Vagina (tissue), 2 donors: ENCODE results near the gene SLC2A9. TPM values are rescaled to one million over a fixed set of nuclear protein-coding genes. Genes with fewer than 3 reads are reported as not detected.

ENCODE experiments used
- DNase-seq, 2 donors: peaks; one replicate each; pipeline ENCODE4 v3.0.0-alpha.2; 2017; ENCODE audit errors: extremely low spot score in 2 of 2
- H3K27ac ChIP-seq: fragments of 200-600 bp; sonication (generic); one replicate; pipeline ENCODE4 v1.5.1; 2019
- H3K27me3 ChIP-seq: fragments of 200-600 bp; sonication (generic); one replicate; pipeline ENCODE4 v1.5.1; 2019
- H3K36me3 ChIP-seq, 2 donors: fragments of 200-600 bp; sonication (generic); one replicate each; pipeline ENCODE4 v1.5.1; 2017 to 2019
- H3K4me1 ChIP-seq: fragments of 200-600 bp; sonication (generic); one replicate; pipeline ENCODE4 v1.5.1; 2019
- H3K4me3 ChIP-seq, 2 donors: fragments of 200-600 bp; sonication (generic); 1 replicate in 1 of 2; 2 replicates in 1 of 2; pipeline ENCODE4 v1.5.1; 2016 to 2019
- H3K9me3 ChIP-seq: fragments of 200-600 bp; sonication (generic); one replicate; pipeline ENCODE4 v1.5.1; 2019
- CTCF ChIP-seq, 3 experiments: fragments of 450-650 bp in 2 of 3; fragments of 200-600 bp in 1 of 3; sonication (generic) in 1 of 3; IDR thresholded peaks; one replicate each; pipeline ENCODE4 v1.5.1; 2017 to 2019; ENCODE audit warnings: antibody characterized with exemption in 3 of 3, mild to moderate bottlenecking in 2 of 3, moderate library complexity in 2 of 3
- POLR2A ChIP-seq, 2 donors: fragments of 450-650 bp; IDR thresholded peaks; one replicate each; pipeline ENCODE4 v1.6.1; 2017; ENCODE audit warnings: antibody characterized with exemption in 2 of 2, mild to moderate bottlenecking in 2 of 2, moderate library complexity in 2 of 2
- POLR2AphosphoS5 ChIP-seq, 2 donors: sonication (generic); formaldehyde crosslinking; IDR thresholded peaks; one replicate each; pipeline ENCODE4 v1.9.0; 2017; ENCODE audit warnings: antibody characterized with exemption in 2 of 2, mild to moderate bottlenecking in 2 of 2, low read depth in 1 of 2; ENCODE audit not compliant: insufficient read depth in 1 of 2
- intact Hi-C: fragments of 100-400 bp; cut with DNase I; formaldehyde crosslinking; loops from one replicate; pipeline ENCODE4 v1.15.1; 2023
- total RNA-seq: library from RNA; depleted of rRNA; stranded (reverse); fragments of >200 nt; gene quantifications from one replicate; pipeline ENCODE4 v1.2.3, GENCODE V29; 2016

Gene SLC2A9
- total RNA-seq, 1 donor from 2014 or later, result 7.9 TPM

- Histone ChIP-seq H3K27ac (no peak overlapping the region), H3K27me3 (no peaks in the 10 kb centered on the region), H3K36me3 (peaks cover 0 to 11% of the 10 kb centered on the region in 2 donors), H3K4me1 (no peaks in the 10 kb centered on the region), H3K9me3 (no peaks in the 10 kb centered on the region), H3K4me3 (no peak overlapping the region)
- intact Hi-C loops, result no loop called here
- TF ChIP-seq POLR2AphosphoS5 (IDR thresholded peaks at IDR 0.05; ENCODE audit: insufficient read depth in 1 of 2, low read depth in 1 of 2) (no peak), POLR2A (IDR thresholded peaks at IDR 0.05) (no peak), CTCF (IDR thresholded peaks at IDR 0.05) (no peak)
- peak; percentile 22 to 25 for DNase-seq
Measured at GRCh38 chr4:9980898-9981297, 40.4 kb downstream of the SLC2A9 start.

- H3K27me3 ChIP-seq, result no peaks in the 10 kb centered on the region
Measured at GRCh38 chr4:9979101-9979701, 42.1 kb downstream of the SLC2A9 start.

GRCh38 chr4:9977518-9978031 lies 43.7 kb downstream of the SLC2A9 start:
- Histone ChIP-seq H3K4me3 (no peak overlapping the region), H3K4me1 (no peaks in the 10 kb centered on the region), H3K9me3 (no peaks in the 10 kb centered on the region), H3K36me3 (peaks cover 0 to 4% of the 10 kb centered on the region in 2 donors), H3K27me3 (no peaks in the 10 kb centered on the region), H3K27ac (no peak overlapping the region)
- TF ChIP-seq POLR2A (IDR thresholded peaks at IDR 0.05) (no peak), CTCF (IDR thresholded peaks at IDR 0.05) (no peak), POLR2AphosphoS5 (IDR thresholded peaks at IDR 0.05; ENCODE audit: insufficient read depth in 1 of 2, low read depth in 1 of 2) (no peak)
- peak; percentile 70 to 72 for DNase-seq
- intact Hi-C loops, result no loop called here

More at GRCh38 chr4:9979101-9979701, 42.1 kb downstream of the SLC2A9 start:
- H3K9me3 ChIP-seq, result no peaks in the 10 kb centered on the region
- no peak overlapping the region for H3K27ac ChIP-seq
- no peak overlapping the region for H3K4me3 ChIP-seq
- TF ChIP-seq CTCF (IDR thresholded peaks at IDR 0.05) (no peak), POLR2AphosphoS5 (IDR thresholded peaks at IDR 0.05; ENCODE audit: insufficient read depth in 1 of 2, low read depth in 1 of 2) (no peak), POLR2A (IDR thresholded peaks at IDR 0.05) (no peak)
- intact Hi-C loops, result no loop called here
- peak; percentile 67 to 82 for DNase-seq
- H3K36me3 ChIP-seq, result peaks cover 0 to 4% of the 10 kb centered on the region in 2 donors
- H3K4me1 ChIP-seq, result no peaks in the 10 kb centered on the region

- peak; percentile 34 to 72 for DNase-seq
- Histone ChIP-seq H3K27ac (no peak overlapping the region), H3K36me3 (peaks cover 0 to 4% of the 10 kb centered on the region in 2 donors), H3K4me3 (no peak overlapping the region), H3K27me3 (no peaks in the 10 kb centered on the region), H3K9me3 (no peaks in the 10 kb centered on the region), H3K4me1 (no peaks in the 10 kb centered on the region)
- TF ChIP-seq POLR2A (IDR thresholded peaks at IDR 0.05) (no peak), POLR2AphosphoS5 (IDR thresholded peaks at IDR 0.05; ENCODE audit: insufficient read depth in 1 of 2, low read depth in 1 of 2) (no peak), CTCF (IDR thresholded peaks at IDR 0.05) (no peak)
- intact Hi-C loops, result no loop called here
Measured at GRCh38 chr4:9976781-9977180, 44.5 kb downstream of the SLC2A9 start.

- H3K4me1 ChIP-seq, result no peaks in the 10 kb centered on the region
- no peak overlapping the region for H3K4me3 ChIP-seq
- TF ChIP-seq POLR2AphosphoS5 (IDR thresholded peaks at IDR 0.05; ENCODE audit: insufficient read depth in 1 of 2, low read depth in 1 of 2), result no peak
- no peak for TF ChIP-seq POLR2A (IDR thresholded peaks at IDR 0.05)
- TF ChIP-seq CTCF (IDR thresholded peaks at IDR 0.05), result no peak
- H3K36me3 ChIP-seq, result peaks cover 0 to 4% of the 10 kb centered on the region in 2 donors
- no peak overlapping the region for H3K27ac ChIP-seq
- DNase-seq, result no peak
- H3K27me3 ChIP-seq, result no peaks in the 10 kb centered on the region
- intact Hi-C loops, result no loop called here
- H3K9me3 ChIP-seq, result no peaks in the 10 kb centered on the region
Measured at GRCh38 chr4:9976293-9976692, 45.0 kb downstream of the SLC2A9 start.
